GM12872 (cell line): ENCODE measurements around the gene SLC35E3.

ENCODE experiments used
- TF ChIP-seq, protein P1 (sequence below): IDR thresholded peaks from 3 replicates; pipeline ENCODE4 v1.5.1; 2011; ENCODE audit warnings: low read depth, mild to moderate bottlenecking, low read length, moderate library complexity; ENCODE audit not compliant: insufficient read depth

The SLC35E3 gene

DNA sequence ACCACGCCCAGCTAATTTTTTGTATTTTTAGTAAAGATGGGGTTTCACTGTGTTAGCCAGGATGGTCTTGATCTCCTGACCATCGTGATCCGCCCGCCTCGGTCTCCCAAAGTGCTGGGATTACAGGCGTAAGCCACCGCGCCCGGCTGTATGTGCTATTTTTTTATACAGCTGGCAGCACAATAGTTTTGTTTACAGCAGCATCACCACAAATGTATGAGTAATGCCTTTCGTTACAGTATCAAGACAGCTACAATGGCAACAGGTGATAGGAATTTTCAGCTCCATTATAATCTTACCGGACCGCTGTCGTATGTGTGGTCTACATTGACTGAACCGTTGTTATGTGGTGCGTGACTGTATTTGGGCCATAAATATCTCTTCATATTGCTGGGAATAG, 50.4 kb downstream of the SLC35E3 start:
- TF ChIP-seq, protein P1, sequence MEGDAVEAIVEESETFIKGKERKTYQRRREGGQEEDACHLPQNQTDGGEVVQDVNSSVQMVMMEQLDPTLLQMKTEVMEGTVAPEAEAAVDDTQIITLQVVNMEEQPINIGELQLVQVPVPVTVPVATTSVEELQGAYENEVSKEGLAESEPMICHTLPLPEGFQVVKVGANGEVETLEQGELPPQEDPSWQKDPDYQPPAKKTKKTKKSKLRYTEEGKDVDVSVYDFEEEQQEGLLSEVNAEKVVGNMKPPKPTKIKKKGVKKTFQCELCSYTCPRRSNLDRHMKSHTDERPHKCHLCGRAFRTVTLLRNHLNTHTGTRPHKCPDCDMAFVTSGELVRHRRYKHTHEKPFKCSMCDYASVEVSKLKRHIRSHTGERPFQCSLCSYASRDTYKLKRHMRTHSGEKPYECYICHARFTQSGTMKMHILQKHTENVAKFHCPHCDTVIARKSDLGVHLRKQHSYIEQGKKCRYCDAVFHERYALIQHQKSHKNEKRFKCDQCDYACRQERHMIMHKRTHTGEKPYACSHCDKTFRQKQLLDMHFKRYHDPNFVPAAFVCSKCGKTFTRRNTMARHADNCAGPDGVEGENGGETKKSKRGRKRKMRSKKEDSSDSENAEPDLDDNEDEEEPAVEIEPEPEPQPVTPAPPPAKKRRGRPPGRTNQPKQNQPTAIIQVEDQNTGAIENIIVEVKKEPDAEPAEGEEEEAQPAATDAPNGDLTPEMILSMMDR: no peak

DNA sequence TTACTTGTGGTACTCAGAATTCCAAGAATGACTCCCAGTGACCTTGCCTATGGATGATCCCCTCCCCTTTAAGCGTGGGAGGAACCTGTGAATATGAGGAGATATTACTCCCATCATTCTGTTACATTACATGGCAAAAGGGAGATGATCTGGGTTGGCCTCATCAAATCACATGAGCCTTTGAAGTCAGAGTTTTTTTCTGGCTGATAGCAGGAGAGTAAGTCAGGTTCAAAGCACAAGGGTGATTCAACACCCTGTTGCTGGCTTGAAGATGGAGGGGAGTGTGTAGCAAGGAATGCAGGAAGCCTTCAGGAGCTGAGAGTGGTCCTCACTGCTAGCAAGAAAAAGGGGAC, 52.9 kb downstream of the SLC35E3 start:
- TF ChIP-seq, protein P1: no peak

DNA sequence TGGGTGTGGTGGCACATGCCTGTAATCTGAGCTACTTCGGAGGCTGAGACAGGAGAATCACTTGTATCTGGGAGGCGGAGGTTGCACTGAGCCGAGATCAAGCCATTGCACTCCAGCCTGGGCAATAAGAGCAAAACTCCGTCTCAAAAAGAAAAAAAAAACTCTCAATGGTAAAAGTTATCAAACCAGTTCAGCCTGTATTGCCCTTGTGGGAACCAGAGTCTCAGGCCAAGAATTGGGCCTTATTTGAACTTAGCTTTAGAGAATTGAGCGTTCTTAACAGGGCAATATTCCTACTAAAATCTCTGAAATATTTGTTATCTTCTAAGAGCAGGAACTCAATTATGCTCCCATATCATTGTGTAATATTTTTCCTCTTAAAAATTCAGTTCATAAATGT, 54.3 kb downstream of the SLC35E3 start:
- TF ChIP-seq, protein P1: no peak

DNA sequence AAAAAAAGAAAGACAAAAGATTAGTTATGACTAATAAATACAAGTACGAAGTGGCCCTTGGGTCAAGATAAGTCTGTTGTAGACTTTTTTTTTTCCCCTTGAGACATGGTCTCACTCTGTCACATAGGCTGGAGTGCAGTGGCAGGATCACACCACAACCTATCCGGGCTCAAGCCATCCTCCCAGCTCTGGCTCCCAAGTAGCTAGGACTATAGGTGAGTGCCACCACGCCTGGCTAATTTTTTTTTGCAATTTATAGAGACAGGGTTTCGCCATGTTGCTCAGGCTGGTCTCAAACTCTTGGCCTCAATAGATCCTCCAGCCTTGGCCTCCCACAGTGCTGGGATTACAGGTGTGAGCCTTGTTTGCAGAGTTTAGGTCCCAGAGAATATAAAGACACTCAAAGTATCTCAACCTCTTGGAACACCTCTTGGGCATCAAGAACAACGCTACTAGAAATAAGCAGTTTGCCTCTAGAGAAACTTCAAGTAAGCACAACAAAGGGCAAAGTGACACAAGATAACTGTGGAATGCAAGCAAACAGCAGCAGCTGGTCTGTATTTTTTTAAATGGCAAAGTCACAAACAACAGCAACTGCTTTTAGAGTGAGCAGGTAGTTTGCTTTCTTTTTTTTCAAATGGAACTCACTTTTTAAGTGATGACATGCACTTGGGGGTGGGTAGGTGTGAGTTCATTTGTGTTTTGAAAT, 58.1 kb downstream of the SLC35E3 start:
- TF ChIP-seq, protein P1: no peak

DNA sequence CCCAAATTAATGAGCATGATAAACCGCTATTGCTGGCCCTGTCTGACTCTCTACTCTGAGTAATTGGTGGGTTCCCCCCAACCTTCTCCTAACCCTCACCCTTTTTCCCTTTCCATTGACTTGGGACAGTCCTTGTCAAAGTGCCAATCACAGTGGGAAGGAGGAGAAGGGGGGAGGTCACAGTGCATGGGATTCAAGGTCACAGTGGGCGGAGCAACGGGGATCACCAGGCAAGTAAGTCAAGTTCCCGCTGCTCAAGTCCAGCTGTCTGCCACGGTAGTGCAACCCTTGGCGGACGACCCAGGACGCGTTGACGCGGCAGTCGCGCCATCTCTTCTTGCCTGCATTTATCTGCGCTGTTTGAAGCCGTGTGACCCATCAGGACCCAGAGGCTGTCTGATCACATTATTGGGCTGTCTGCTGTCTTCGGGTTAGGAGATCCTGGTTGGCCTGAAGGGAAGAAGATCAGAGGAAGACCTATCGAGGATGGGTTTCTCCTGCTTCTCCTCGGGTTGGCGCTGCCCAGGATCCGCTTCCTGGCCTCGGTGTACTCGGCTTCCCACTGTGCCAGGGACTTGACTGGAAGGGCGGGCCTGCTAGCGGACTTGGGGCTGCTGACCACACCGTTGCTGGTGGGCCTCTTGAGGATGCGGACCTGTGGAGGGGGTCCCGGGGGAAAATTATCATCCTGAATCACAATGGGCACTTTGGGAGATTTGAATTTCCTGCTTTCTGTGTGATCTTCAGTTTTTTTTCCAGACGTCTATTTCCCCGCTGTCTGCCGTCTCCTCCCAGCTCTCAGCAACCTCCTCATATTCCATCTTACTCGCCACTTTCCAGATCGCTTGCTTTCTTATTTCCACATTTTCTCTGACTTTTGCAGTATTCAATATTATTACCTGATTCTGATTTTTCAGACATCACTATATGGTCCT, 58.9 kb downstream of the SLC35E3 start:
- TF ChIP-seq, protein P1: no peak

DNA sequence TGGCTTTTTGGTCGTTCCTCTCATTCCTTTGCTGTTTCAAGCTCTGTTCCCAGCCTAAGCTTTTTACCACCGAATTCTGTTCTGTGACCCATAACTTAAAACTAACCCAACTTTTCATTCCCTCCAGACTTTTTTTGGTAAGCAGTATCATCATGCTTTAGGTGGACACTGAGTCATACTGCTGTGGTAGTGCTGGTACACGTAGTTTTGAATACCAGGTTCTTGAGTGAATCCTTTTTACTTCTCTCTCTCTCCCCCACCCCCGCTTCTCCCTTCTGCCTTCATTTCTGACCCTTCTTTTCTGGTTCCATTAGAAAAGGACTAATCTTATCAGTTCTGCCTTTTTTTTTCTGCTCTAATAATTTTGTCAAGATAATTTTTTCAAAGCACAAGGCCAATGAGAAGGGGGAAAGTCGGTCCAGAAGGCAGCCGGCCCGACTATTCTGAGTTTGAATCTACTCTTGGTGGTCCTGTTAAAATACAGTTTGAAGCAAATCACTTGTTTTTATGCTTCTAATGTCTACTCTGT, 59.7 kb downstream of the SLC35E3 start:
- TF ChIP-seq, protein P1: no peak

DNA sequence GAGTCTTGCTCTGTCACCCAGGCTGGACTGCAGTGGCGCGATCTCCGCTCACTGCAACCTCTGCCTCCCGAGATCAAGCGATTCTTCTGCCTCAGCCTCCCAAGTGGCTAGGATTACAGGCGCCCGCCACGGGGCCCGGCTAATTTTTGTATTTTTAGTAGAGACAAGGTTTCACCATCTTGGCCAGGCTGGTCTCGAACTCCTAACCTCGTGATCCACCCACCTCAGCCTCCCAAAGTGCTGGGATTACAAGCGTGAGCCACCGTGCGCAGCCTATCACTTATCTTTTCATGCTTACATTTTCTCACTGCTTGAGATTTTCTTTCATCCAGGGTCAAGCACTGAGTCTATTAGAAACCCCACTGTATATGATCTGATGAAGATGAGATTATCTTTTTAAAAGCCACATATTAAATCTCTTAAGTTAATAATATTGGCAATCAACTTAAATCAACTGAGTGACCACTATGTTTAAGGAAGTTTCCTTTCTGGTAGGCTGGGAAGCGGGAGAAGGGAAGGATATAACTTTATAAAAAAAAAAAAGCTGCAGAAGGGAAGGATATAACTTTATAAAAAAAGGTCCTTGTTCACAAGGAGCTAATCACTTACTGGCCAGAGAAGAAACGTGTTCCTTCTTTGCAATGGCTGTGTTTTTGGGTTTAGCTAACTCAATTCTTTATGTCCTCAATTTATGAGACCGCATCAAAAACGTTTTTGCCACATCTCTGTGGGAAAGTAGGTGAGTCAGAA, 60.7 kb downstream of the SLC35E3 start:
- TF ChIP-seq, protein P1: no peak
